Gastroesophageal sphincter (tissue), 3 donors: Measurements from ENCODE around the gene RBMS2.

ENCODE experiments used
- EP300 ChIP-seq: sonication (generic); formaldehyde crosslinking; IDR thresholded peaks from one replicate; pipeline ENCODE4 v1.6.1; 2017; ENCODE audit warnings: antibody characterized with exemption, mild to moderate bottlenecking
- POLR2A ChIP-seq, 2 donors: fragments of 450-650 bp; IDR thresholded peaks; one replicate each; pipeline ENCODE4 v1.6.1; 2017; ENCODE audit warnings: antibody characterized with exemption in 2 of 2, mild to moderate bottlenecking in 2 of 2, moderate library complexity in 1 of 2
- POLR2AphosphoS5 ChIP-seq: sonication (generic); formaldehyde crosslinking; IDR thresholded peaks from one replicate; pipeline ENCODE4 v1.6.1; 2017; ENCODE audit warnings: antibody characterized with exemption
- TF ChIP-seq, protein P1 (sequence below), 4 experiments: fragments of 200-600 bp in 2 of 4; fragments of 450-650 bp in 2 of 4; sonication (generic) in 1 of 4; IDR thresholded peaks; one replicate each; pipeline ENCODE4 v1.5.1; 2017 to 2019; ENCODE audit warnings: antibody characterized with exemption in 4 of 4, mild to moderate bottlenecking in 2 of 4, moderate library complexity in 2 of 4

DNA sequence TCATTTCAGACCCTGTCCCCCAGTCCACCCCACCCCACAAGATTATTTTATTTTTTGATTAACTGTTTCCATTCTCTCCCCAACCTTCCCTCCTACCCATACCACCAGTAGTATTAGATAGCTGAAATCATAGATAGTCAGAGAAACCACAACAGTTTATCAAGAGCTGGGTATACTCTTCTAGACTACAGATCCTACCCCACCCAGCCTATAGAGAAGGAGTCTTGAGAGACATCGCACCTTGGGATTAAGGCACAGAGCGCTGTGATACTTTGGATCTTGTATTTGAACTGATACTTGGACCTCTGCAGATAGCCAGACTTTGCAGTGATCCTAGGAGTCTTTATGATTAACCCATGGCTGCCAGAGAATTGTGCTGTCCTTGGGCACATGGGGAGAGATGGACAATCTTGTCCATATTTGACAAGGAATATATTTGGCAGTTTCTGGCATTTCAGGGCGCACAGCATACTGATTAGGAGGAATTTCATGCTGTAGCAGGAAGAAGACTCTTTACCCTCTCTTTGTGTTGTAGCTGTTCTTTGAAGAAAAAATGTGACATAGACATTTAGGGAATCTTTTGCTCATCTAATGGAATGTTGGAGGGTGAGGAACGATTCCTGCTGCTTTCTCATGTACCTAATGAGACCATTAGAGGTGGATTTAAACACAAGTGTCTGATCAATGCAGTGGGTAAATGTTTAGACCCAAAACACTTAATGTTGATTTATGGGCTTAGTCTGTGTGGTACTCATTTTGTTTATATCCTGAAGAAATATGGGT lies 982 bp downstream of the RBMS2 start:
- TF ChIP-seq EP300 (no peak), POLR2A (IDR thresholded peaks at IDR 0.05) (no peak), POLR2AphosphoS5 (no peak)
- TF ChIP-seq, protein P1, sequence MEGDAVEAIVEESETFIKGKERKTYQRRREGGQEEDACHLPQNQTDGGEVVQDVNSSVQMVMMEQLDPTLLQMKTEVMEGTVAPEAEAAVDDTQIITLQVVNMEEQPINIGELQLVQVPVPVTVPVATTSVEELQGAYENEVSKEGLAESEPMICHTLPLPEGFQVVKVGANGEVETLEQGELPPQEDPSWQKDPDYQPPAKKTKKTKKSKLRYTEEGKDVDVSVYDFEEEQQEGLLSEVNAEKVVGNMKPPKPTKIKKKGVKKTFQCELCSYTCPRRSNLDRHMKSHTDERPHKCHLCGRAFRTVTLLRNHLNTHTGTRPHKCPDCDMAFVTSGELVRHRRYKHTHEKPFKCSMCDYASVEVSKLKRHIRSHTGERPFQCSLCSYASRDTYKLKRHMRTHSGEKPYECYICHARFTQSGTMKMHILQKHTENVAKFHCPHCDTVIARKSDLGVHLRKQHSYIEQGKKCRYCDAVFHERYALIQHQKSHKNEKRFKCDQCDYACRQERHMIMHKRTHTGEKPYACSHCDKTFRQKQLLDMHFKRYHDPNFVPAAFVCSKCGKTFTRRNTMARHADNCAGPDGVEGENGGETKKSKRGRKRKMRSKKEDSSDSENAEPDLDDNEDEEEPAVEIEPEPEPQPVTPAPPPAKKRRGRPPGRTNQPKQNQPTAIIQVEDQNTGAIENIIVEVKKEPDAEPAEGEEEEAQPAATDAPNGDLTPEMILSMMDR (IDR thresholded peaks at IDR 0.05): no peak
